GM18505 (cell line): ENCODE measurements around the gene NLRX1.
"Not testable (repeated sequence)": the region's sequence is repeated elsewhere in the genome, so short reads cannot be mapped to it uniquely, and the experiment has no call there.

ENCODE experiments used
- ATAC-seq: cut with Tn5 transposase; IDR thresholded peaks from one replicate; pipeline ENCODE4 v1.9.1; 2021; ENCODE audit not compliant: unreplicated experiment
- POLR2A ChIP-seq: IDR thresholded peaks from 4 replicates; pipeline ENCODE4 v1.6.1; 2011; ENCODE audit warnings: borderline replicate concordance; ENCODE audit not compliant: insufficient read depth, insufficient read length; ENCODE audit errors: extremely low read depth

NLRX1 gene

GRCh38 chr11:119160151-119160550, 8.4 kb upstream of the NLRX1 start:
- ATAC-seq = no peak
- TF ChIP-seq POLR2A = no peak

GRCh38 chr11:119161871-119162270, 6.7 kb upstream of the NLRX1 start:
- TF ChIP-seq POLR2A = no peak
- ATAC-seq = no peak

GRCh38 chr11:119166368-119167076, 2.0 kb upstream of the NLRX1 start:
- no peak for TF ChIP-seq POLR2A
- no peak for ATAC-seq

- not testable (repeated sequence) for ATAC-seq
Measured at GRCh38 chr11:119167077-119167458, 1.5 kb upstream of the NLRX1 start.

- no peak for TF ChIP-seq POLR2A
- ATAC-seq = no peak
Measured at GRCh38 chr11:119167933-119168332, 592 bp upstream of the NLRX1 start.

- ATAC-seq = peak; percentile 10
- no peak for TF ChIP-seq POLR2A
Measured at GRCh38 chr11:119169282-119169719, 776 bp downstream of the NLRX1 start.

GRCh38 chr11:119172513-119172912, 4.0 kb downstream of the NLRX1 start:
- no peak for TF ChIP-seq POLR2A
- ATAC-seq = no peak

GRCh38 chr11:119173453-119173852, 4.9 kb downstream of the NLRX1 start:
- no peak for TF ChIP-seq POLR2A
- no peak for ATAC-seq

- TF ChIP-seq POLR2A = no peak
- ATAC-seq = no peak
Measured at GRCh38 chr11:119175493-119176077, 7.1 kb downstream of the NLRX1 start.

- TF ChIP-seq POLR2A = no peak
- ATAC-seq = no peak
Measured at GRCh38 chr11:119178166-119178680, 9.7 kb downstream of the NLRX1 start.

- ATAC-seq = no peak
- no peak for TF ChIP-seq POLR2A
Measured at GRCh38 chr11:119179342-119179741, 10.8 kb downstream of the NLRX1 start.

- no peak for ATAC-seq
- TF ChIP-seq POLR2A = no peak
Measured at GRCh38 chr11:119179983-119180382, 11.5 kb downstream of the NLRX1 start.

- no peak for ATAC-seq
- TF ChIP-seq POLR2A = no peak
Measured at GRCh38 chr11:119180729-119181676, 12.5 kb downstream of the NLRX1 start.
